Osteoblast (primary cell): Measurements from ENCODE around the gene ZNF692. TPM values are rescaled to one million over a fixed set of nuclear protein-coding genes. Genes with fewer than 3 reads are reported as not detected.
A peak's percentile ranks its signal among the peaks of the same experiment; 100 is the strongest.

ENCODE experiments used
- DNase-seq: peaks from one replicate; pipeline ENCODE4 v3.0.0; 2011; ENCODE audit warnings: low spot score, mixed read lengths; ENCODE audit not compliant: insufficient read length; ENCODE audit errors: missing footprints
- H2AFZ ChIP-seq: 2 replicates; pipeline ENCODE4 v1.6.0; 2011; ENCODE audit warnings: mild to moderate bottlenecking, low read length
- H3K27ac ChIP-seq: 2 replicates; pipeline ENCODE4 v1.5.1; 2011; ENCODE audit warnings: mild to moderate bottlenecking, low read depth, low read length, moderate library complexity
- H3K27me3 ChIP-seq: 2 replicates; pipeline ENCODE4 v1.6.0; 2012; ENCODE audit warnings: mild to moderate bottlenecking, control low read depth, inconsistent platforms, low read length, moderate library complexity; ENCODE audit not compliant: insufficient read depth
- H3K36me3 ChIP-seq: 2 replicates; pipeline ENCODE4 v1.5.1; 2011; ENCODE audit warnings: mild to moderate bottlenecking, low read length, control low read depth, moderate library complexity; ENCODE audit not compliant: insufficient read depth
- H3K4me1 ChIP-seq: 2 replicates; pipeline ENCODE4 v1.5.1; 2011; ENCODE audit warnings: mild to moderate bottlenecking, low read length, control low read depth, moderate library complexity; ENCODE audit not compliant: insufficient read depth
- H3K4me2 ChIP-seq: 2 replicates; pipeline ENCODE4 v1.6.0; 2011; ENCODE audit warnings: mild to moderate bottlenecking, low read length; ENCODE audit not compliant: insufficient read depth
- H3K4me3 ChIP-seq: fragments of 200-600 bp; sonication (generic); 3 replicates; pipeline ENCODE4 v1.5.1; 2012; ENCODE audit warnings: mild to moderate bottlenecking, low read length, inconsistent platforms; ENCODE audit not compliant: insufficient read depth
- H3K79me2 ChIP-seq: 2 replicates; pipeline ENCODE4 v1.6.0; 2012; ENCODE audit warnings: mild to moderate bottlenecking, low read length, control low read depth, inconsistent platforms; ENCODE audit not compliant: insufficient read depth
- H3K9me3 ChIP-seq: 2 replicates; pipeline ENCODE4 v1.5.1; 2011; ENCODE audit warnings: low read depth, low read length, control low read depth
- H4K20me1 ChIP-seq: 2 replicates; pipeline ENCODE4 v1.6.0; 2012; ENCODE audit warnings: mild to moderate bottlenecking, low read length, control low read depth; ENCODE audit not compliant: insufficient read depth
- CTCF ChIP-seq: IDR thresholded peaks from 2 replicates; pipeline ENCODE4 v1.5.1; 2011; ENCODE audit warnings: mild to moderate bottlenecking, low read depth, low read length, moderate library complexity; ENCODE audit errors: extremely low read depth
- total RNA-seq: library from RNA; depleted of rRNA; stranded (reverse); fragments of >200 nt; gene quantifications from 2 replicates; pipeline ENCODE4 v1.2.3, GENCODE V29; 2012

ZNF692 gene
- total RNA-seq, 1 donor: 12.3 TPM

GRCh38 chr1:248821641-248822040 lies 37.2 kb downstream of the ZNF692 start:
- H3K4me2 ChIP-seq: peak overlapping the region; percentile 96
- peak overlapping the region; percentile 98 for H3K27ac ChIP-seq
- H3K36me3 ChIP-seq: peaks cover 38% of the 10 kb centered on the region
- H3K4me3 ChIP-seq: peak overlapping the region; percentile 4
- no peak for DNase-seq
- no peaks in the 10 kb centered on the region for H3K9me3 ChIP-seq
- H3K27me3 ChIP-seq: no peaks in the 10 kb centered on the region
- no peak for TF ChIP-seq CTCF
- H2AFZ ChIP-seq: no peak overlapping the region
- peaks cover 50% of the 10 kb centered on the region for H3K4me1 ChIP-seq
- H3K79me2 ChIP-seq: peaks cover 80% of the 10 kb centered on the region
- peaks cover 25% of the 10 kb centered on the region for H4K20me1 ChIP-seq

- H3K36me3 ChIP-seq: peaks cover 42% of the 10 kb centered on the region
- H3K79me2 ChIP-seq: peaks cover 85% of the 10 kb centered on the region
- no peak for TF ChIP-seq CTCF
- no peaks in the 10 kb centered on the region for H3K27me3 ChIP-seq
- H3K27ac ChIP-seq: peak overlapping the region; percentile 98
- H2AFZ ChIP-seq: no peak overlapping the region
- DNase-seq: peak; percentile 96
- peak overlapping the region; percentile 4 for H3K4me3 ChIP-seq
- peak overlapping the region; percentile 96 for H3K4me2 ChIP-seq
- H4K20me1 ChIP-seq: peaks cover 26% of the 10 kb centered on the region
- peaks cover 48% of the 10 kb centered on the region for H3K4me1 ChIP-seq
- H3K9me3 ChIP-seq: no peaks in the 10 kb centered on the region
Measured at GRCh38 chr1:248821101-248821500, 37.8 kb downstream of the ZNF692 start.

GRCh38 chr1:248820041-248820585 lies 38.8 kb downstream of the ZNF692 start:
- no peak for TF ChIP-seq CTCF
- Histone ChIP-seq H3K9me3 (no peaks in the 10 kb centered on the region), H4K20me1 (peaks cover 29% of the 10 kb centered on the region), H3K4me1 (peaks cover 47% of the 10 kb centered on the region), H2AFZ (no peak overlapping the region), H3K79me2 (peaks cover 84% of the 10 kb centered on the region), H3K27ac (peak overlapping the region; percentile 98), H3K4me3 (no peak overlapping the region), H3K36me3 (peaks cover 49% of the 10 kb centered on the region), H3K27me3 (no peaks in the 10 kb centered on the region), H3K4me2 (no peak overlapping the region)
- DNase-seq: no peak

- TF ChIP-seq CTCF: no peak
- no peak overlapping the region for H3K4me2 ChIP-seq
- H2AFZ ChIP-seq: no peak overlapping the region
- H3K4me1 ChIP-seq: peaks cover 33% of the 10 kb centered on the region
- peaks cover 28% of the 10 kb centered on the region for H4K20me1 ChIP-seq
- peaks cover 54% of the 10 kb centered on the region for H3K36me3 ChIP-seq
- no peaks in the 10 kb centered on the region for H3K27me3 ChIP-seq
- DNase-seq: peak; percentile 67
- peak overlapping the region; percentile 19 for H3K27ac ChIP-seq
- H3K9me3 ChIP-seq: no peaks in the 10 kb centered on the region
- peaks cover 74% of the 10 kb centered on the region for H3K79me2 ChIP-seq
- H3K4me3 ChIP-seq: no peak overlapping the region
Measured at GRCh38 chr1:248818505-248819374, 40.1 kb downstream of the ZNF692 start.
